ENCODE data around the gene EEPD1.

- TF ChIP-seq POLR2A (IDR thresholded peaks at IDR 0.05) (no peak), CTCF (IDR thresholded peaks at IDR 0.05) (no peak)
These were observed 15.8 kb upstream of the EEPD1 start for GRCh38 chr7:36137258-36137657.
